ENCODE measurements around the gene ANXA1. TPM values are rescaled to one million over a fixed set of nuclear protein-coding genes. Genes with fewer than 3 reads are reported as not detected.

The ANXA1 gene
- total RNA-seq, 1 donor from 2014 or later: 309 TPM

DNA sequence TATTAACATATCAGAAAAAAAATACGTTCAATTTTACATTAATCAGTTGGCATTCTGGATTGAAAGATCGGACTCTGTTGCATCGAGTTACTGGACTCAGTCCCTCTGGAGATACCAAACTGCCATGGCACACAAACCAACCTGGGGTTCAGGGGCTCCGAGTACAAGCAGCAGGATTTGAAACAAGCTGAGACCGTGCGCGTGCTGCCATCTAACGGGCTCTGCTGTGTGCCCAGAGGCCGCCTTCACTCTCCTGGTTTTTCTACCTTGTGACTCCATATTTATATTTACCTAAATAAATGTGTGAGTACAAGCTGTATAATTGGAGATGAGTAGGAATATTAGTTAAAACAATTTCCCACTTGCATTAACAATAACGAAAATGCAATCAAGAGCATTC lies 48.2 kb downstream of the ANXA1 start:
- TF ChIP-seq, protein P1, sequence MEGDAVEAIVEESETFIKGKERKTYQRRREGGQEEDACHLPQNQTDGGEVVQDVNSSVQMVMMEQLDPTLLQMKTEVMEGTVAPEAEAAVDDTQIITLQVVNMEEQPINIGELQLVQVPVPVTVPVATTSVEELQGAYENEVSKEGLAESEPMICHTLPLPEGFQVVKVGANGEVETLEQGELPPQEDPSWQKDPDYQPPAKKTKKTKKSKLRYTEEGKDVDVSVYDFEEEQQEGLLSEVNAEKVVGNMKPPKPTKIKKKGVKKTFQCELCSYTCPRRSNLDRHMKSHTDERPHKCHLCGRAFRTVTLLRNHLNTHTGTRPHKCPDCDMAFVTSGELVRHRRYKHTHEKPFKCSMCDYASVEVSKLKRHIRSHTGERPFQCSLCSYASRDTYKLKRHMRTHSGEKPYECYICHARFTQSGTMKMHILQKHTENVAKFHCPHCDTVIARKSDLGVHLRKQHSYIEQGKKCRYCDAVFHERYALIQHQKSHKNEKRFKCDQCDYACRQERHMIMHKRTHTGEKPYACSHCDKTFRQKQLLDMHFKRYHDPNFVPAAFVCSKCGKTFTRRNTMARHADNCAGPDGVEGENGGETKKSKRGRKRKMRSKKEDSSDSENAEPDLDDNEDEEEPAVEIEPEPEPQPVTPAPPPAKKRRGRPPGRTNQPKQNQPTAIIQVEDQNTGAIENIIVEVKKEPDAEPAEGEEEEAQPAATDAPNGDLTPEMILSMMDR (conservative IDR thresholded peaks at IDR 0.05; ENCODE audit: low read depth, low read length): peak; percentile 42
- no peak overlapping the region for H3K4me3 ChIP-seq (ENCODE audit: low read depth, low read length)
- no peak for DNase-seq (ENCODE audit: low read depth)

DNA sequence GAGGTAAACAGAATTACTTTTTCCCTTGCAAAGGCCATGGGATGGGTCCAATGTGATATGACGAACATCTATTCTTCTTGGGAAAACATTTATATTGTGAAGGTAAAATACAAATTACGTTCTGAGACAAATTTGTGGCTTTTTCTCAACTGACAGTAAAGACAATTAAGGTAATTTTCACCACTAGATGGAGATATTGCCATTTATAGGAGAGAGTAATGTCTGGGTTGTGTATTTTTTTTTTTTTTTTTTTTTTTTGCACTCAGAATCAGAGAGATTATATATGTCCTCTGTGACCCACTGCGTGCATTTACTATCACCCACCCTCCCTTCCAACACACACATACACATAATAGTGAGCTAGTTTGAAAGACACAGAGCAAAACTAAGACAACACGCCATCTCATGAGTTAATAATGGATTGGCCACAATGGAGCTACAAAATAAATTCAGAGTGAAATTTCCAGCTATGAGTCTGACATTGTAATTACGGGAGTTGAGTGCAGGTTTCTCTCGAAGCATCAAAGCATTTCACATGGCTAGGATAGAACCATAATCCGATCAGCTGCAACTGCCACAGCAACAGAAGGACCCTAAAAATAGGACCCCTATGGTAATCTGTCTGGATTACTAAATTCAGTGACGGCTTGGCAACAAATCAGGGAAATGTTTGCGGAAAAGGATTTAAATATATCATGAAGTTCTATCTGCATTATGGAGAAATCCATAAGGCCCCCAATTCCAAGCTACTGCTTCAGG lies 49.2 kb downstream of the ANXA1 start:
- DNase-seq (ENCODE audit: low read depth): no peak
- TF ChIP-seq, protein P1 (conservative IDR thresholded peaks at IDR 0.05; ENCODE audit: low read depth, low read length): peak; percentile 59
- no peak overlapping the region for H3K4me3 ChIP-seq (ENCODE audit: low read depth, low read length)

DNA sequence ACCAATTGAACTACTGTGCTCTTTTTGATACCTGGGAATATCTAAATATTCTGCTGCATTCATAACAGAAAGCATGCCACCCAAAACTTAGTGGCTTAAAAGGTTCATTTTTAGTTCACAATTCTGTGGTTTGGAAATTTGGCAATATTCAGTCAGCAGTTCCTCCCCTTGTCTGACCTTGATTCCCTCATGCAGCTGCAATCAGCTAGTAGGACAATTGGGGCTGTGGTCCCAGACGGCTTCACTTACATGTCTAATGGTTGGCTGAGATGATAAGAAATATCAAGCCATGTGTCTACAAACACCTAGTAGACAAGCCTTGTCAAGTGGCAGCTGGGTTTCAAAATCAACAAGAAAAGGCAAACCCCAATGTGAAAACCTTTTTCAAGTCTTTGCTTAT lies 51.3 kb downstream of the ANXA1 start:
- TF ChIP-seq, protein P1 (conservative IDR thresholded peaks at IDR 0.05; ENCODE audit: low read depth, low read length): no peak
- H3K4me3 ChIP-seq (ENCODE audit: low read depth, low read length): no peak overlapping the region
- no peak for DNase-seq (ENCODE audit: low read depth)

DNA sequence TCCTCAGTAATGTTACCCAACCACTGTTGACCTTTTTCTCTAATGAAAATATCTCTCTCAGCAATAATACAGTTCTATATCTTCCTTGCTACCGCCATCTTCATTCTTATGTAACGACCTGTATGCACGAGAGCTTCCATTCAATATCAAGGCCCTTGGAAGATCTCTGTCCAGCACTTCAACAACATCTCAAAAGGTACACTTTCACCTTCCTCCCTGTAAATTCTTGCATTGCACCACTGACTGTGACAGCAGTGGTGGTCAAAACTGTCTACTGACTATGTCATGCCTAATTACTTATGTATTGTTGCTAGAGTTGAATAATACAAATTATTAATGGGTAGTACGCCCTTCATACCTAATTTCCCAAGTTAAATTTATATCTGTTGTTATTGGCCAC lies 53.3 kb downstream of the ANXA1 start:
- no peak overlapping the region for H3K4me3 ChIP-seq (ENCODE audit: low read depth, low read length)
- TF ChIP-seq, protein P1 (conservative IDR thresholded peaks at IDR 0.05; ENCODE audit: low read depth, low read length): no peak
- no peak for DNase-seq (ENCODE audit: low read depth)

DNA sequence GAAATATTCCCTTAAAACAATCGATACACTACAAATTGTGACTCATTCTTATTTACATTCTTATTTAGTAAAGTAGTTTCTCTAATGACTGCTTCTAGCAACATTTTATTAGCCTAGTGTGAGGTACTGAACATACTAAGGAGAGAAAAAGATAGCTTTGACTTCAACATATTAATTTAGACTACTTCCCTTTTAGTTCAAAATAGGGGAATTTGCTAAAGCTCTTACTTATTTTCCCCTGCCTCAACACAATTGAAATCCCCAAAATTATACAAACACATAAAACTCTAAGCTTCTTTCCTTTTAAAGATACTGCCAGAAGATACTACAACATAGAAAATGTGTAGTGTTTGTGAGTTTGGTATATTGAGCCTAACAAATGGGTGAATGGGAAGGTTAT lies 55.2 kb downstream of the ANXA1 start:
- H3K4me3 ChIP-seq (ENCODE audit: low read depth, low read length): no peak overlapping the region
- no peak for DNase-seq (ENCODE audit: low read depth)

DNA sequence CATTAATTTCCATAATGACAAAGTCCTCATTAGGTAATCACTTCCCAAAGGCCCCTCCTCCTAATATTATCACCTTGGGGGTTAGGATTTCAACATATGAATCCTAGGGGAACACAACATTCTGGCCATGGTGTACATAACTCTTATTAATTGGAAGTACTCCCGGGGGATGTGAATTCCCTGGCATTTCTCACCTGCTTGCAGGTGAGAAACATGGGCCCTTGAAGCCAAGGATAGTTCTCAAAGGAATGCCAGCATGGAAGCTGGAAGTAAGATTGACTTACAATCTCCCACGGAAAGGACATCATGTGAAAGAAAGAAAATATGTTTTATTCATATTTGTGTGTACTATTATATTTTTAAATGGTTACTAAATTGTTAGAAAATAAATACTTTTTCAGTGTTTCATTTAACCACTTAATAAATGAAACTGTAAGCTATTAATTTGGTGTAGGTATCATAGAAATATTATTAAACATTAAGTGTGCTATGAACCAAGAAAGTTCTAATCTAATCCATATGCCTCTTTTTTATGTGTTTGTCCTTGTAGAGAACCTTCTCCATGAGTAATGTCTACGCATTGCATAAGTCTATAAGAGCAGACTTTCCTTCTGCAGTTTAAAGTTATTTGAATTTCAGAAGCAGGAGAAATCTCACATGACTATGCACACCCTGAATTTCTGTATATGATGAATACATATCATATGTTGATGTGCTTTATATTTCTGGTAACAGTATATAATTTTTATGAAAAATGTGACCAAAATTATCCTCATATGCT lies 59.4 kb downstream of the ANXA1 start:
- TF ChIP-seq, protein P1 (conservative IDR thresholded peaks at IDR 0.05; ENCODE audit: low read depth, low read length): no peak
- no peak overlapping the region for H3K4me3 ChIP-seq (ENCODE audit: low read depth, low read length)
- DNase-seq (ENCODE audit: low read depth): no peak

More for the DNA sequence above, 55.2 kb downstream of the ANXA1 start:
- TF ChIP-seq, protein P1 (conservative IDR thresholded peaks at IDR 0.05; ENCODE audit: low read depth, low read length): no peak
